ENCODE data around the gene ADGRG6. TPM values are rescaled to one million over a fixed set of nuclear protein-coding genes. Genes with fewer than 3 reads are reported as not detected.
"Not testable (repeated sequence)": the region's sequence is repeated elsewhere in the genome, so short reads cannot be mapped to it uniquely, and the experiment has no call there.

The ADGRG6 gene
- polyA plus RNA-seq, 3 donors, result 25.8 to 36.5 (median 28.8) TPM

DNA sequence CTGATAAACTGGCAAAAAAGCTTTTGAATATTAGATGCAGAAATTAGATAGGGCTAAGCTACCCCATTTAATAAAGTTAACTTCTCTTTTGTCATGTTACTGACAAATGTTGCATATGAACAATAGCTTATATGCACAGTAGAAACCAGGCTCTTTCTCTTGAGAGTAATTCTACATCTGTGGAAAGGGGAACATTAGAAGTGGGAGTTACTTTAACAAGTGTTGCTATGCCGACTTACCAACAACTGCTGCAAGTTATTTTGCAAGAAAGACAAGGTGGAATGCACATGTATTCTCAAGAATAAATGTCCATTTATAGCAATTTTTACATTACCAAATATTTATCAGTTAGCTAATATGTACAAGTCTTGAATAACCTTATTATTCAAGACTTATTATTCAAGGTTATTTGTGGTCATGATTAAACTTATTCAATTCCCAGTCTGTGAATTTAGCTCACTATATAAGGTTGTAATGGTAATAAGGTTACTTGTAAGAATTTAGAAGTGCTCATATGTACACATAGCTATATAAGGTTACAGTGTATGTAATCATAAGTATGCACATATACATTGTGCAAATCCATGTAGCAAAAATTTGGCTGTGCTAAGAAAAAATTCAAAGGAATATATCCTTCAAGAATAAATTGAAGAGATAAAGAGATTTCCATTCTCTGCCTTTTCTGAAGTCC lies 38.3 kb downstream of the ADGRG6 start:
- DNase-seq, result no peak

GRCh38 chr6:142341855-142342330 lies 40.1 kb downstream of the ADGRG6 start:
- DNase-seq, result no peak

GRCh38 chr6:142342986-142343385 lies 41.2 kb downstream of the ADGRG6 start:
- no peak for DNase-seq

DNA sequence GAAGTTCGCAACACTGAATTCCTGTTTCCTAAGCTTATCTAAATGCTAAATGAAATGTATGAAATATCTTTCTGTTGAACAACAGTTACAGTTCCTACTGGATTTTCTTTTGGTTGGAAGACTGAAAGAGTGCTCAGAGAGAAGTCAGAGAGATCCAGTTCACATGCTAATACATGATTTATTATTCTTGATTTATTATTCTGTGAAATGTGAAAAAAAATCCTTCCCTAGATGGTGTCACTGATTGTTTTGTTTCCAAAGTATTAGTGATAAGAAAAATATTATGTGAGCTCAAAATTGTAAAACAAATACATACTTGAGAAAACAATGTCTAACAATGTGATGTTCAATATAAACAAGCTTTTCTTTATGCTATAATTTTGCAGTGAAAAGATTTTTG lies 42.1 kb downstream of the ADGRG6 start:
- no peak for DNase-seq

DNA sequence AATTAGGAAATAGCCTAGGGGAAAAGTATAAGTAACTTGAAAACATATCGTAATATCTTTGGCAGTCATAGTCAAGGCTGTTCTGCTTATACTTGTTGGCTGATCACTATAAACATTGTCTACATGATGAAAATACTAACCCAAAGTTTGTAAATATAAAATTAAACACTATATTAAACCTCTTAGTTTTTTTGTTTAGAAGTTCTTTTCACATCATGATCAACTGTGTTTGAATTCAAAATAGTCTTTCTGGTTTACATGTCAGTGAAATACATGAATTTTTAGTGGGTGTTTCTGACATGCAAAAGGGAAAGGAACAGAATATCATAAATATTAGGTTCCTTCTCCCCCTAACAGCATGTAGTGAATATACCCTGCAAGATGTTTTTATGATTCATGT lies 43.5 kb downstream of the ADGRG6 start:
- DNase-seq, result no peak

DNA sequence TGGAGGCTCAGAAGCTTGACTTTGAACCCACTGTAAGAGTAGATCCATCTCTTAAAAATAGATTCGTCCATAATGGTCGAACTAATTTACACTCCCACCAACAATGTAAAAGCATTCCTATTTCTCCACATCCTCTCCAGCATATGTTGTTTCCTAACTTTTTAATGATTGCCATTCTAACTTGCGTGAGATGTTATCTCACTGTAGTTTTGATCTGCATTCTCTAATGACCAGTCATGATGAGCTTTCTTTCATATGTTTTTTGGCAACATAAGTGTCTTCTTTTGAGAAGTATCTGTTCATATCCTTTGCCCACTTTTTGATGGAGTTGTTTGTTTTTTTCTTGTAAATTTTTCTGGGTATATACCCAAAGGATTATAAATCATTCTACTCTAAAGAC lies 44.4 kb downstream of the ADGRG6 start:
- not testable (repeated sequence) for DNase-seq

DNA sequence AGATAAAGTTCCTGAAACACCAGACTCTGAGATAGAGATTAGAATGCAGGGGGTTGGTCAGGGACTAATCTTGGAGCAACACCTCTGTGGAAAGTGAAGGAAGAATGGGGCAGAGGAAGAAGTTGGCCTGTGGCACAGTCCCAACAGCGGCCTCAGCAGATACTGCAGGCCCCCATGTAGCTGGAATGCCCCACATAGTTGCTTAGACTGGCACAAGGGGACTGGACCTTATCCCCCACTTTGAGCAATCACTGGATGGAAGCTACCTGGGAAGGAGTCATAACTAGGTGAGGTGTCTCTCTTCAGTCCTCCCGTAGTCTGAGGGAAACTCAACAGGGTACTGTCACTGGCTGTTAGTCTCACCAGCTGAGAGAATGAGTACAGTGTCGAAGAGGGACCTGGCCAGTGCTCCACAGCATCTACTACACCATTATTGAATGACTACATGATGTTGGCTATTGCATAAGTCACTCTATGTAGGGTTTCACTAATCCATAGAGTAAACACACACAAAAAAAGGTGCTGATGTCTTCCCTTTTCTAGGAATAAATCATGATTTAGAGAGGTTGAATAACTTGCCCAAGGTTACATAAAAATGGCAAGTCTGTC lies 47.5 kb downstream of the ADGRG6 start:
- DNase-seq, result no peak

DNA sequence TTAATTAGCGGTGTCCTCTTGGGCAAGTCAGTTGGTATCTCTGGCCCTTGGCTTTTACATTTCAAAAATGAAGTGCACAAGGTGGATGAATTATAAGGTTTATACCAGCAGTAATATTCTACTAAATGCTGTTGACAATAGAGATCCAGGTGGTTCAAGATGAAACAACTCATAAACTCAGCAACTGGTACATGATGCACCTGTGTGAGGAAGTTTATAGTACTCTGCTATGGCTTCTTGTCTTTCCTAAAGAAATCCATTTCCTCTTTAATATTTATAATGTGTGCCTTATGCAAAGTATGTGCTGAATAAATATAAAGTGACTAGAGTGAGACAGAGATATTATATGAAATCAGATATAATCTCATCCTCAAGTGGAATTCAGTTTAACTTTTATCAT lies 48.5 kb downstream of the ADGRG6 start:
- no peak for DNase-seq

DNA sequence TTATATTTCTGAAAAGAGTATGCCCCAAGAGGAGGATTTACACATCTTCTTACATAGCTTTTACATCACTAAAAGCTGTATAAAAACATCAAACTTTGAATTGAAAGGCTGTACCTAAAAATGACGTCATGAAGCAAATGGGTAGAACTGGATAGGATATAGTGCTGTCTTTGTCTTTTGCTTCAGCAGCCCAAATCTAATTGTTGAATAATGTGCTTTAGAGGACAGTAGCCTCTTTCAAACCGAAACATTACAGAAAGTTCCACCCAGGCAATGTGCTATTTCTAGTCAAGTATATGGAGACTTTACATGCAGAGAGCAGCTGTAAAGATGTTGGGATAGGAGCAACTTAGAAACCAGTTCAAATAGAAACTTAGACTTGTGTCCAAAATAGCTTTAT lies 51.9 kb downstream of the ADGRG6 start:
- no peak for DNase-seq

DNA sequence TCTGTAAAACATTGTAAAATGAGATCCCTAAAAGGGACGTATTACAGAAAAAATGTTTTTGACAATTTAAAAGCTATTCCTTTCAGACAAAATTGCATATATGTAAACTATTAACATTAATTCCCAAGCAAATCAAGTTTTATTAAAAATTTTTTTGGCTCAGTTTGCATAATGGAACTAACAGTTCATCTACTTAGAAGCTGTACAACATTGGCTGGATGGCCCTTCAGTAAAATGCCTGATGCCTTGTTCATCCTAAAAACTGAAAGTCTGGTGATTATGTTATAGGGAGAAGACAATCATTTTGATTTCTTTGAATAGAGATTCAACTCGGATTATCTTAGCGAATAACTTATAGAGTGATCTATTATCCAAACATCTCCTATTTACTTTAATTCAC lies 52.8 kb downstream of the ADGRG6 start:
- DNase-seq, result no peak

- DNase-seq, result no peak
Observed at GRCh38 chr6:142355520-142356174, 53.8 kb downstream of the ADGRG6 start.

- DNase-seq, result no peak
Observed at GRCh38 chr6:142356201-142356883, 54.5 kb downstream of the ADGRG6 start.

GRCh38 chr6:142356884-142357225 lies 55.0 kb downstream of the ADGRG6 start:
- no peak for DNase-seq

GRCh38 chr6:142357879-142358278 lies 56.1 kb downstream of the ADGRG6 start:
- no peak for DNase-seq

- no peak for DNase-seq
Observed at GRCh38 chr6:142359271-142359960, 57.6 kb downstream of the ADGRG6 start.

DNA sequence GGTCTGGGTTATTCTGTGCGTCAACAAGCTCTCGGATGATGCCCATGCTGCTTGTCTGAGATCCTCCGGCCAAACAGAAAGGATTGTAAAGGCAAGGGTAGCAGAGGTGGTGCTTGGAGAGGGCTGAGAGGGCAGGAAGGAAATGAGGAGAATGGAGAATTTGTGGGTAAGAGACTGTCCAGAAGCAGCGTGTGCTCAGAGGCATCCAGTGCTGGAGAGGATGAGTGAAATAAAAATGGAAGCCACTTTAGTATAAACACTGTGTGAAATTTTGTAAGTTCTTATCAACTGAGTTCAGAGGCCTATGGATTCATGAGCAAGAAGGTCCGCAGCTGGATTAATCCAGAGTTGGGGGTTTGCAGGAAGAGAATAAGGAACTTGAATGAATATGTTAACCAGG lies 59.5 kb downstream of the ADGRG6 start:
- no peak for DNase-seq

DNA sequence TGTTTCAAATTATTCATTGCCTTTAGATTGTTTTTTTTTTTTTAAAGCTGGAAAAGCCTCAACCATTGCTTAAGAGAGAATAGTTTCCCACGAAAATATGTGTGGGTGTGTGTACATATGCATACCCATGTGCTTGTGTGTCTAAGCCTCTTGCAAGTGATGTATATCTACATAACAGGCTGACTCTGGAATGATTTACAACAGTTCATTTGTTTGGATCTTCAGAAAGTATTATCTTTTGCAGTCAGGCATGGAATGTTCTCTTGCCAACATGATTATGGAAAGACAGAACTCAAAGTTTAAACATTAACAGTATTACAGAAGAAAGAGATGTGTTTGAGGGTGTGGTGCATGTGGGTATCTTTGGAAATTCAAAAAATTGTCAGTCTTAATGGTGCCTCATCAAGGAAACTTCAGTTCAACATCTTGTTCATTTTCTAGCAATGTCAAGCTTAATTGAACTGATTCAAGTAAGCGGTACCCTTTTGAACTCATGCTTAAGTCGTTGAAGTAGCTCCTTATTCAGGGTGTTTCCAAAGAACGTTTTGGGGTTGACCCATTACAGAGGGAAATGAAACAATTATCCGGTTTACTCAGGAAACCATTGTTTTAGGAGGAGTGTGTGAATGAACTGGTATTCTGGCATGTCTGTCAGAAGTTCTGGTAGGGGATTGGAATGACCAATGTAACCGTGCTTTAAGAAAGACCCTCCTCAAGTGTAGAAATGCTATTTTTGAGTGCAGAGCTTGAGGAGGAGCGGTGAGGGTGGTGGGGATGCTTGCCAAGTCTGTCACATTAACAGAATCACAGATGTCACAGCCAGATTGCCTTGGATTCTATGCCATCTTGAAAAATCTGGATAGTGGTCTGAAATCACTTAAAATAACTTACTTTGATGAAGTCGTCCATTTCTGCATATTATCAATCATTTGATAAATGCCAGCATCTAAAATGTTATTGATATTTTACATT lies 60.3 kb downstream of the ADGRG6 start:
- DNase-seq, result no peak

DNA sequence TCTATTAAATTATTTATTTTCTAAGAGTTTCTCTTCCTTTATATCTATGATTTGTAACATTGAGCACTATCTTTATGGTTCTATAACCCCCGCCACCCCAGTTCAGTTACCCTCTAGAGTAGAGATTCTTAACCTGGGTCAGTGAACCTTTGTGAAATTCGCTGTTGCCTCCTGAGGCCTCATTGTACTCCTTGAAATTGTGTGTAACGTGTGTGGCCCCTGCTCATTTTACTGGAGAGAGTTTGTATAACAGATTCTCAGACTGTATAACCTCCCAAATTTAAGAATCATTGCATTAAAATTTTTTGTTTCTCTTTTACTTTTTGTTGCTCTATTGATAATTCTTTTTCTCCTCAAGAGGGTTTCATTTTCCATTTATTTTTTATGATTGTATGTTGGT lies 65.3 kb downstream of the ADGRG6 start:
- no peak for DNase-seq

DNA sequence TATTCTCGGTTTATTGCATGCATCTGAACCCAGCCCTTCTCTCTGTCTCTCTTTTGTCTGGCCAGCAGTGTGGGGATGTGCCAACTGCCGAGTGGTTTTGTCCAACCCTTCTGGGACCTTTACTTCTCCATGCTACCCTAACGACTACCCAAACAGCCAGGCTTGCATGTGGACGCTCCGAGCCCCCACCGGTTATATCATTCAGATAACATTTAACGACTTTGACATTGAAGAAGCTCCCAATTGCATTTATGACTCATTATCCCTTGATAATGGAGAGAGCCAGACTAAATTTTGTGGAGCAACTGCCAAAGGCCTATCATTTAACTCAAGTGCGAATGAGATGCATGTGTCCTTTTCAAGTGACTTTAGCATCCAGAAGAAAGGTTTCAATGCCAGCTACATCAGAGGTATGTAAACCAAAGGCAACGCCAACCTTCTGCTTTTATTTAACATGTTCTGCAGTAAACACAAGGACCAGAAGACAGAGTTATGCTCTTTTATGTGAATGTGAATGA lies 65.8 kb downstream of the ADGRG6 start:
- DNase-seq, result no peak

GRCh38 chr6:142369266-142369665 lies 67.5 kb downstream of the ADGRG6 start:
- no peak for DNase-seq

DNA sequence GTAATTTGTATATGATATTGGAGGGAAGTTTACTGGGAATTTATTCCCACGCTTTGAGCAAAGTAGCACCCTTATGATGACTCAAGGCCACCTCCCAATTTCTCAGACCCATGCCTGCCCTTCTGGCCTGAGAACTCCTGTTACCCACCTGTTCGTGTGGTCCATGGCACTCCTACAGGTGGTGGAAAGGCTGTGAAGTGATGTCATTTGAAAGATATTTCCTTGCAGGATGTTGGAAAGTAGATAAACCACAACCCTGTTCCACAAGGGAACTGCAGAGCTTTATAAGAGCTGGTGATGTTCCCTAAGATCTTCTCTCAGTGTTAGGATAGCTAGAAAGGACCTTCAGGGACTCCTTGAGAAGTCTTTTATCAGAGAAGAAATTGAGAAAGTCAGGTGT lies 70.5 kb downstream of the ADGRG6 start:
- no peak for DNase-seq
